ENCODE data around the gene BBS10.

GRCh38 chr12:76374386-76375020 lies 26.3 kb upstream of the BBS10 start:
- TF ChIP-seq POLR2A (IDR thresholded peaks at IDR 0.05; ENCODE audit: control extremely low read depth in 1 of 2, low read depth in 2 of 2, low read length in 2 of 2) (no peak), CTCF (IDR thresholded peaks at IDR 0.05; ENCODE audit: control extremely low read depth in 1 of 3, insufficient read depth in 1 of 3, low read depth in 1 of 3, low read length in 3 of 3) (no peak)

All from H1 (cell line).